WTC11 (cell line): Measurements from ENCODE around the gene SLC29A4. TPM values are rescaled to one million over a fixed set of nuclear protein-coding genes. Genes with fewer than 3 reads are reported as not detected.

Source experiments
- ATAC-seq: fragments of 200-7000 bp; cut with Tn5 transposase; 2 replicates; pipeline ENCODE4 v1.10.0; 2021; ENCODE audit warnings: mild to moderate bottlenecking, moderate library complexity
- CTCF ChIA-PET: fragments of 300-600 bp; sonication (Branson Sonifier 250); formaldehyde crosslinking; loops from one replicate; lab custom pipeline; 2021; ENCODE audit warnings: antibody characterized with exemption; lab: Charles Lee
- POLR2A ChIA-PET: fragments of 350-600 bp; sonication (Branson Sonifier 250); formaldehyde crosslinking; loops from one replicate; lab custom pipeline; 2021; ENCODE audit warnings: antibody characterized with exemption; lab: Charles Lee
- DNase-seq: peaks from one replicate; pipeline ENCODE4 v3.0.0; 2021; ENCODE audit warnings: low spot score
- H3K27ac Mint-ChIP-seq: 2 replicates; pipeline ENCODE4 v1.8.0; 2021; ENCODE audit warnings: mixed read lengths
- H3K27me3 Mint-ChIP-seq: 2 replicates; pipeline ENCODE4 v1.8.0; 2021; ENCODE audit warnings: low read depth, mild to moderate bottlenecking, moderate library complexity, mixed read lengths
- H3K36me3 Mint-ChIP-seq: 2 replicates; pipeline ENCODE4 v1.8.0; 2021; ENCODE audit warnings: mixed read lengths
- H3K4me1 Mint-ChIP-seq: 2 replicates; pipeline ENCODE4 v1.8.0; 2022; ENCODE audit warnings: mixed read lengths
- H3K4me3 Mint-ChIP-seq: 2 replicates; pipeline ENCODE4 v1.8.0; 2021; ENCODE audit warnings: mild to moderate bottlenecking, moderate library complexity, mixed read lengths
- H3K9me3 Mint-ChIP-seq: 2 replicates; pipeline ENCODE4 v1.8.0; 2021; ENCODE audit warnings: mixed read lengths
- ATF3 ChIP-seq: sonication (generic); formaldehyde crosslinking; conservative IDR thresholded peaks from 2 replicates; pipeline ENCODE4 v1.8.1; 2022; ENCODE audit warnings: mild to moderate bottlenecking, missing genetic modification reagents
- CREM ChIP-seq: sonication (generic); formaldehyde crosslinking; IDR thresholded peaks from 2 replicates; pipeline ENCODE4 v1.8.1; 2022; ENCODE audit warnings: mild to moderate bottlenecking, missing genetic modification reagents, moderate library complexity
- E2F5 ChIP-seq: sonication (generic); formaldehyde crosslinking; IDR thresholded peaks from 2 replicates; pipeline ENCODE4 v1.8.1; 2022; ENCODE audit warnings: mild to moderate bottlenecking, moderate library complexity, missing genetic modification reagents
- ELF4 ChIP-seq: sonication (generic); formaldehyde crosslinking; IDR thresholded peaks from 2 replicates; pipeline ENCODE4 v1.8.1; 2022; ENCODE audit warnings: low read depth, mild to moderate bottlenecking, moderate library complexity, missing genetic modification reagents
- GABPB1 ChIP-seq: sonication (generic); formaldehyde crosslinking; IDR thresholded peaks from 2 replicates; pipeline ENCODE4 v1.8.1; 2023; ENCODE audit warnings: mild to moderate bottlenecking, missing genetic modification reagents
- HMGA2 ChIP-seq: fragments of 250-450 bp; sonication (Bioruptor Pico); IDR thresholded peaks from 2 replicates; pipeline ENCODE4 v1.4.0; 2021; ENCODE audit warnings: mild to moderate bottlenecking, moderate library complexity
- JAZF1 ChIP-seq: fragments of 250-450 bp; sonication (Bioruptor Pico); IDR thresholded peaks from 2 replicates; pipeline ENCODE4 v1.9.0; 2021; ENCODE audit warnings: moderate library complexity, mild to moderate bottlenecking, inconsistent platforms
- MXD4 ChIP-seq: fragments of 250-450 bp; sonication (Bioruptor Pico); IDR thresholded peaks from 2 replicates; pipeline ENCODE4 v1.8.0; 2021; ENCODE audit warnings: mild to moderate bottlenecking, moderate library complexity, borderline replicate concordance
- OVOL2 ChIP-seq: fragments of 250-450 bp; sonication (Bioruptor Pico); IDR thresholded peaks from 2 replicates; pipeline ENCODE4 v1.9.0; 2021; ENCODE audit warnings: mild to moderate bottlenecking, borderline replicate concordance
- RELA ChIP-seq: sonication (generic); formaldehyde crosslinking; IDR thresholded peaks from 2 replicates; pipeline ENCODE4 v1.8.1; 2022; ENCODE audit warnings: missing genetic modification reagents, mild to moderate bottlenecking, borderline replicate concordance
- SMAD3 ChIP-seq: sonication (generic); formaldehyde crosslinking; IDR thresholded peaks from 2 replicates; pipeline ENCODE4 v1.8.0; 2022; ENCODE audit warnings: missing genetic modification reagents, mild to moderate bottlenecking, borderline replicate concordance
- SOX15 ChIP-seq: fragments of 250-450 bp; sonication (Bioruptor Pico); IDR thresholded peaks from 2 replicates; pipeline ENCODE4 v1.9.0; 2021; ENCODE audit warnings: mild to moderate bottlenecking
- SP1 ChIP-seq: sonication (generic); formaldehyde crosslinking; conservative IDR thresholded peaks from 2 replicates; pipeline ENCODE4 v1.8.1; 2022; ENCODE audit warnings: missing genetic modification reagents
- ZNF416 ChIP-seq: fragments of 250-450 bp; sonication (Bioruptor Pico); IDR thresholded peaks from 2 replicates; pipeline ENCODE4 v1.9.0; 2021; ENCODE audit warnings: mild to moderate bottlenecking, inconsistent platforms
- ZSCAN18 ChIP-seq: fragments of 250-450 bp; sonication (Bioruptor Pico); IDR thresholded peaks from 2 replicates; pipeline ENCODE4 v2.1.2; 2022; ENCODE audit warnings: mild to moderate bottlenecking, moderate library complexity
- total RNA-seq: library from RNA; stranded (reverse); gene quantifications from 3 replicates; pipeline ENCODE4 v1.2.3, GENCODE V29; 2021
- TF ChIP-seq, protein P1 (sequence below): sonication (generic); formaldehyde crosslinking; IDR thresholded peaks from 2 replicates; pipeline ENCODE4 v1.8.1; 2022; ENCODE audit warnings: low read depth, missing genetic modification reagents, borderline replicate concordance
- TF ChIP-seq, protein P2 (sequence below): sonication (generic); formaldehyde crosslinking; IDR thresholded peaks from 2 replicates; pipeline ENCODE4 v1.8.0; 2022; ENCODE audit warnings: mild to moderate bottlenecking, missing genetic modification reagents
- TF ChIP-seq, protein P3 (sequence below): fragments of 250-450 bp; sonication (Bioruptor Pico); IDR thresholded peaks from 2 replicates; pipeline ENCODE4 v1.9.0; 2021; ENCODE audit warnings: mild to moderate bottlenecking
- TF ChIP-seq, protein P4 (sequence below): sonication (generic); formaldehyde crosslinking; IDR thresholded peaks from 2 replicates; pipeline ENCODE4 v1.8.0; 2023; ENCODE audit warnings: missing genetic modification reagents, mild to moderate bottlenecking, borderline replicate concordance
- TF ChIP-seq, protein P5 (sequence below): sonication (generic); formaldehyde crosslinking; IDR thresholded peaks from 2 replicates; pipeline ENCODE4 v1.8.1; 2023; ENCODE audit warnings: mild to moderate bottlenecking, missing genetic modification reagents, moderate library complexity

The SLC29A4 gene
- total RNA-seq, 1 experiment from 2014 or later: 14.4 TPM

DNA sequence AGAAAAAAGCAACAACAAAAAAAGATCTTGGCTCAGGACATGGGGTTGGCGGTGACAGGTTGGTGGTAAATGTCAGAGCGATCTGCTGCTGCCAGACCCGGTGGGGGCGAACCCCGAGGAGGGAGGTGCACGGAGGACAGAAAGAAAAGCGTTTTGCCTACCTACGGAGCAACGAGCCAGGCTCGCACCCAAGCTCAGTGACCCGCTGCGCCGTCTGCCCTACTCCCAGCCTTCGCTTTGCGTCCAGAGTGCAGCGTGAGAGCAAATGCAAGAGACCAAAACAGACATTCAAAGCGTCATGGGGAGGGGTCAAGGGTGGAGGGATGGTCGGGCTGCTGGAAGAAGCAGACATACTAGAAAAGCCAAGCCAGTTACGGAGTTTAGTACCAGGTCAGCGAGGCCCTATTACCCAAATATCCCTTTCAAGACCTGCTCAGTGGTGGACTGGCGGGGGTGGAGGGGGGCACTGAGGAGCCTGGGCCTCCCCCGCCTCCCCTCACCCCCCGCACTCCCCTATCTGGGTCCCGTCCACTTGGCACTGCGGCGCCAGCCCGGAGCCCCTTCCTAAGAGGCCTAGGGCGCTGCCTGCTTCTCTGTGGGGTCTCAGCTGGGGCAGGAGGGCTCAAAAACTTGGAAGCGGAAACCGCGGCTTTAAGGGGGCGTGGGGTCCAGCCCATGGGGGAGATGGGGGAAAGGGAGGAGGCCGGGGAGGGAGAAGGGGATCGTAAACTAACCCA is 66.9 kb downstream of the SLC29A4 start:
- ATAC-seq: no peak
- peak overlapping the region; percentile 67 for H3K4me3 Mint-ChIP-seq
- H3K27me3 Mint-ChIP-seq: peaks cover 54% of the 10 kb centered on the region

More for the DNA sequence above, 66.9 kb downstream of the SLC29A4 start:
- Mint-ChIP-seq H3K4me1 (peaks cover 34% of the 10 kb centered on the region), H3K36me3 (peaks cover 4% of the 10 kb centered on the region), H3K9me3 (no peaks in the 10 kb centered on the region), H3K27ac (peak overlapping the region; percentile 91; the same call in 1 of the 2 replicates)
- TF ChIP-seq, protein P1, sequence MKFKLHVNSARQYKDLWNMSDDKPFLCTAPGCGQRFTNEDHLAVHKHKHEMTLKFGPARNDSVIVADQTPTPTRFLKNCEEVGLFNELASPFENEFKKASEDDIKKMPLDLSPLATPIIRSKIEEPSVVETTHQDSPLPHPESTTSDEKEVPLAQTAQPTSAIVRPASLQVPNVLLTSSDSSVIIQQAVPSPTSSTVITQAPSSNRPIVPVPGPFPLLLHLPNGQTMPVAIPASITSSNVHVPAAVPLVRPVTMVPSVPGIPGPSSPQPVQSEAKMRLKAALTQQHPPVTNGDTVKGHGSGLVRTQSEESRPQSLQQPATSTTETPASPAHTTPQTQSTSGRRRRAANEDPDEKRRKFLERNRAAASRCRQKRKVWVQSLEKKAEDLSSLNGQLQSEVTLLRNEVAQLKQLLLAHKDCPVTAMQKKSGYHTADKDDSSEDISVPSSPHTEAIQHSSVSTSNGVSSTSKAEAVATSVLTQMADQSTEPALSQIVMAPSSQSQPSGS (CRISPR knock-in tag): no peak
- TF ChIP-seq RELA (CRISPR knock-in tag) (no peak), SOX15 (CRISPR knock-in tag) (no peak), ZSCAN18 (CRISPR knock-in tag) (no peak), E2F5 (CRISPR knock-in tag) (no peak), OVOL2 (CRISPR knock-in tag) (no peak), ATF3 (no peak), MXD4 (CRISPR knock-in tag) (no peak), ELF4 (CRISPR knock-in tag) (no peak), SMAD3 (CRISPR knock-in tag) (no peak), CREM (no peak), GABPB1 (CRISPR knock-in tag) (no peak), ZNF416 (CRISPR knock-in tag) (no peak), JAZF1 (no peak), SP1 (no peak), HMGA2 (CRISPR knock-in tag) (no peak)
- TF ChIP-seq, protein P2, sequence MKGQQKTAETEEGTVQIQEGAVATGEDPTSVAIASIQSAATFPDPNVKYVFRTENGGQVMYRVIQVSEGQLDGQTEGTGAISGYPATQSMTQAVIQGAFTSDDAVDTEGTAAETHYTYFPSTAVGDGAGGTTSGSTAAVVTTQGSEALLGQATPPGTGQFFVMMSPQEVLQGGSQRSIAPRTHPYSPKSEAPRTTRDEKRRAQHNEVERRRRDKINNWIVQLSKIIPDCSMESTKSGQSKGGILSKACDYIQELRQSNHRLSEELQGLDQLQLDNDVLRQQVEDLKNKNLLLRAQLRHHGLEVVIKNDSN: no peak
- TF ChIP-seq, protein P3, sequence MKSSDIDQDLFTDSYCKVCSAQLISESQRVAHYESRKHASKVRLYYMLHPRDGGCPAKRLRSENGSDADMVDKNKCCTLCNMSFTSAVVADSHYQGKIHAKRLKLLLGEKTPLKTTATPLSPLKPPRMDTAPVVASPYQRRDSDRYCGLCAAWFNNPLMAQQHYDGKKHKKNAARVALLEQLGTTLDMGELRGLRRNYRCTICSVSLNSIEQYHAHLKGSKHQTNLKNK: no peak
- TF ChIP-seq, protein P4, sequence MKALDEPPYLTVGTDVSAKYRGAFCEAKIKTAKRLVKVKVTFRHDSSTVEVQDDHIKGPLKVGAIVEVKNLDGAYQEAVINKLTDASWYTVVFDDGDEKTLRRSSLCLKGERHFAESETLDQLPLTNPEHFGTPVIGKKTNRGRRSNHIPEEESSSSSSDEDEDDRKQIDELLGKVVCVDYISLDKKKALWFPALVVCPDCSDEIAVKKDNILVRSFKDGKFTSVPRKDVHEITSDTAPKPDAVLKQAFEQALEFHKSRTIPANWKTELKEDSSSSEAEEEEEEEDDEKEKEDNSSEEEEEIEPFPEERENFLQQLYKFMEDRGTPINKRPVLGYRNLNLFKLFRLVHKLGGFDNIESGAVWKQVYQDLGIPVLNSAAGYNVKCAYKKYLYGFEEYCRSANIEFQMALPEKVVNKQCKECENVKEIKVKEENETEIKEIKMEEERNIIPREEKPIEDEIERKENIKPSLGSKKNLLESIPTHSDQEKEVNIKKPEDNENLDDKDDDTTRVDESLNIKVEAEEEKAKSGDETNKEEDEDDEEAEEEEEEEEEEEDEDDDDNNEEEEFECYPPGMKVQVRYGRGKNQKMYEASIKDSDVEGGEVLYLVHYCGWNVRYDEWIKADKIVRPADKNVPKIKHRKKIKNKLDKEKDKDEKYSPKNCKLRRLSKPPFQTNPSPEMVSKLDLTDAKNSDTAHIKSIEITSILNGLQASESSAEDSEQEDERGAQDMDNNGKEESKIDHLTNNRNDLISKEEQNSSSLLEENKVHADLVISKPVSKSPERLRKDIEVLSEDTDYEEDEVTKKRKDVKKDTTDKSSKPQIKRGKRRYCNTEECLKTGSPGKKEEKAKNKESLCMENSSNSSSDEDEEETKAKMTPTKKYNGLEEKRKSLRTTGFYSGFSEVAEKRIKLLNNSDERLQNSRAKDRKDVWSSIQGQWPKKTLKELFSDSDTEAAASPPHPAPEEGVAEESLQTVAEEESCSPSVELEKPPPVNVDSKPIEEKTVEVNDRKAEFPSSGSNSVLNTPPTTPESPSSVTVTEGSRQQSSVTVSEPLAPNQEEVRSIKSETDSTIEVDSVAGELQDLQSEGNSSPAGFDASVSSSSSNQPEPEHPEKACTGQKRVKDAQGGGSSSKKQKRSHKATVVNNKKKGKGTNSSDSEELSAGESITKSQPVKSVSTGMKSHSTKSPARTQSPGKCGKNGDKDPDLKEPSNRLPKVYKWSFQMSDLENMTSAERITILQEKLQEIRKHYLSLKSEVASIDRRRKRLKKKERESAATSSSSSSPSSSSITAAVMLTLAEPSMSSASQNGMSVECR (CRISPR knock-in tag): no peak
- TF ChIP-seq, protein P5, sequence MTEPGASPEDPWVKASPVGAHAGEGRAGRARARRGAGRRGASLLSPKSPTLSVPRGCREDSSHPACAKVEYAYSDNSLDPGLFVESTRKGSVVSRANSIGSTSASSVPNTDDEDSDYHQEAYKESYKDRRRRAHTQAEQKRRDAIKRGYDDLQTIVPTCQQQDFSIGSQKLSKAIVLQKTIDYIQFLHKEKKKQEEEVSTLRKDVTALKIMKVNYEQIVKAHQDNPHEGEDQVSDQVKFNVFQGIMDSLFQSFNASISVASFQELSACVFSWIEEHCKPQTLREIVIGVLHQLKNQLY (CRISPR knock-in tag): no peak
- no peak for DNase-seq
- CTCF ChIA-PET: interaction anchor here (0.7 to 2.5 kb wide), 5 partner anchors 11 to 478 kb away, joined by 3 to 8 read pairs (median 5); no protein-coding TSS in a partner anchor
- POLR2A ChIA-PET: interaction anchor here (0.7 kb wide), 1 partner anchor 110 kb away, joined by 3 read pairs; no protein-coding TSS in a partner anchor
